ENCODE measurements around the gene MXRA7.

The MXRA7 gene

GRCh38 chr17:76696763-76697701 is 13.7 kb downstream of the MXRA7 start:
- no peak for DNase-seq (ENCODE audit: low read depth in 2 of 2)

GRCh38 chr17:76695059-76695831 is 15.5 kb downstream of the MXRA7 start:
- DNase-seq (ENCODE audit: low read depth in 2 of 2): no peak

- no peak for DNase-seq (ENCODE audit: low read depth in 2 of 2)
Observed at GRCh38 chr17:76691379-76692191, 19.2 kb downstream of the MXRA7 start.

- no peak for DNase-seq (ENCODE audit: low read depth in 2 of 2)
Observed at GRCh38 chr17:76690596-76691280, 20.0 kb downstream of the MXRA7 start.

GRCh38 chr17:76689859-76690258 is 20.9 kb downstream of the MXRA7 start:
- DNase-seq (ENCODE audit: low read depth in 2 of 2): no peak

- no peak for DNase-seq (ENCODE audit: low read depth in 2 of 2)
Observed at GRCh38 chr17:76688165-76688622, 22.6 kb downstream of the MXRA7 start.

- no peak for DNase-seq (ENCODE audit: low read depth in 2 of 2)
Observed at GRCh38 chr17:76687298-76688164, 23.2 kb downstream of the MXRA7 start.

GRCh38 chr17:76686538-76687297 is 24.0 kb downstream of the MXRA7 start:
- no peak for DNase-seq (ENCODE audit: low read depth in 2 of 2)

- no peak for DNase-seq (ENCODE audit: low read depth in 2 of 2)
Observed at GRCh38 chr17:76685846-76686245, 24.9 kb downstream of the MXRA7 start.

GRCh38 chr17:76685366-76685765 is 25.4 kb downstream of the MXRA7 start:
- DNase-seq (ENCODE audit: low read depth in 2 of 2): no peak

GRCh38 chr17:76684756-76685155 is 26.0 kb downstream of the MXRA7 start:
- DNase-seq (ENCODE audit: low read depth in 2 of 2): no peak

GRCh38 chr17:76683921-76684745 is 26.6 kb downstream of the MXRA7 start:
- DNase-seq (ENCODE audit: low read depth in 2 of 2): no peak

- no peak for DNase-seq (ENCODE audit: low read depth in 2 of 2)
Observed at GRCh38 chr17:76683011-76683755, 27.6 kb downstream of the MXRA7 start.

- no peak for DNase-seq (ENCODE audit: low read depth in 2 of 2)
Observed at GRCh38 chr17:76682296-76682695, 28.5 kb downstream of the MXRA7 start.

- DNase-seq (ENCODE audit: low read depth in 2 of 2): peak; percentile 38 to 56
Observed at GRCh38 chr17:76681222-76682137, 29.3 kb downstream of the MXRA7 start.

GRCh38 chr17:76679239-76679638 is 31.5 kb downstream of the MXRA7 start:
- DNase-seq (ENCODE audit: low read depth in 2 of 2): no peak

- DNase-seq (ENCODE audit: low read depth in 2 of 2): no peak
Observed at GRCh38 chr17:76678330-76678729, 32.4 kb downstream of the MXRA7 start.
